Rectal smooth muscle tissue (tissue), 1 donor: ENCODE measurements around the gene TENM4.

Source experiments
- H3K27ac ChIP-seq: one replicate; pipeline ENCODE4 v1.7.0; 2013; ENCODE audit warnings: low read depth, low read length, inconsistent platforms
- H3K27me3 ChIP-seq: one replicate; pipeline ENCODE4 v1.7.0; 2013; ENCODE audit warnings: low read length; ENCODE audit not compliant: control insufficient read depth, insufficient read depth
- H3K36me3 ChIP-seq: one replicate; pipeline ENCODE4 v1.7.0; 2013; ENCODE audit warnings: low read length; ENCODE audit not compliant: control insufficient read depth, insufficient read depth
- H3K4me1 ChIP-seq: one replicate; pipeline ENCODE4 v1.7.0; 2013; ENCODE audit warnings: low read length; ENCODE audit not compliant: control insufficient read depth, insufficient read depth
- H3K4me3 ChIP-seq: one replicate; pipeline ENCODE4 v1.7.0; 2013; ENCODE audit warnings: low read length
- H3K9ac ChIP-seq: one replicate; pipeline ENCODE4 v1.7.0; 2013; ENCODE audit warnings: low read length

Gene TENM4

DNA sequence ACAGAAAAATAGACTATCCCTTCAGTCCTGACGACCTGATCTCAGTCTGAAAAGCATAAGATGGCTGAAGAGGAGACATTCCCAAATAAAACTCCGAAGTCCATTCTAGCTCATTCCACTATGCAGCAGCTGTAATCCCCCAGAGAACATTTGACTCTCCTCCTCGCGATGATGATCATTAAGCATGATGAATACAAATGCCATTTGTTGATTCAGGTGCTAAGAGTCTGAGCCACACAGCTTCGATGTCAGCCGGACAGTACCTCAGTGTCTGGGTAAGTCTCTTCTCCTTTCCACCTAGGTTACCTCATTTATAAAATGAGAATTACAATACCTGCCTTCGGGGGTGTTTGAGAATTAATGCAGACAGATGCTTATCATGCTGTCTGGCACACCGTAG is 94.8 kb downstream of the TENM4 start:
- H3K36me3 ChIP-seq: no peaks in the 10 kb centered on the region
- no peak overlapping the region for H3K9ac ChIP-seq
- no peak overlapping the region for H3K4me3 ChIP-seq
- no peaks in the 10 kb centered on the region for H3K27me3 ChIP-seq
- H3K27ac ChIP-seq: no peak overlapping the region
- H3K4me1 ChIP-seq: no peaks in the 10 kb centered on the region

DNA sequence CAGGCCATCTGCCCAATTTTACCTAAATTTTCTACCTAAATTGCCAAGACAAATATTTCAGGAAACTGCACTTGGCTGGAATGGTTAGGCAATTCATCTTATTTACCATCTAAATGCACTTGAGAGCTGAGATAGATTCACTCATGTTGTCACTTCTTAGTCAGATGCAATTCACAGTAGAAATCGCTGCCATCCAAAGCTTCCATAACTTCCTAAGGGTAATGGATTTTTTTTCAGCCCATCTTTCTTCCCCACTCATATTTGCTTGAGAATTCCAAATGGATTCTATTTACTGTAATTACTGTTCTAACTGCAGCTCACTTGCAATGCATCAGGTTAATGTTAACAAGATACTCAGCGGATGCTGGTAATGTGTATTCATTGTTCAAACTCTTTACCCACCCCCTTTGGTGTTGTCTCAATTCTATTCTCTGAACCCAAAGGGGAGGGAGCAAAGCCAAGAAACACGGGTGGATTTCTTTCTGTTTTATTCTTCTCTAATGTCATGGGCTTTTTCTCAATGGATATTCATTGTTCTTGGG is 96.0 kb downstream of the TENM4 start:
- no peaks in the 10 kb centered on the region for H3K36me3 ChIP-seq

DNA sequence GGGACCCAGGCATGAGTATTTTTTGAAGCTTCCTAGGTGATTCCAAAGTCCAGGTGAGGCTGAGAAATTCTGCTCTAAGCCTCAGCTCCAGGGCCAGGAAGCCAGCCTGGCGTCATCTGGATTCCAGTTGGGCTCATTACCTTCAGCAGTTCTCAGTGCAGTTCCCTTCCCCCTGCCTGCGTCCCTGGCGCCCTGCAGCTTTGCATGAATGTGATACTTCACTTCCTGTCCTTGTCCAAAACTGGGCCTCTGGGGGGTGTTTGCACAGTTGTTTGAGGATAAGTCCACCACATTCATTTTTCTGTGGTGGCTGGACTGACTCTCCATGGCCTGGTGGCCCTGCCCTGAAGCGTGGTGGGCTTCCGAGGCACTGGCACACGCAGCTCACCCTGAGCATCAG is 98.1 kb downstream of the TENM4 start:
- Histone ChIP-seq H3K36me3 (no peaks in the 10 kb centered on the region), H3K27me3 (no peaks in the 10 kb centered on the region), H3K4me1 (no peaks in the 10 kb centered on the region), H3K9ac (no peak overlapping the region), H3K4me3 (no peak overlapping the region), H3K27ac (no peak overlapping the region)

More for the DNA sequence above, 96.0 kb downstream of the TENM4 start:
- no peak overlapping the region for H3K9ac ChIP-seq
- no peak overlapping the region for H3K27ac ChIP-seq
- H3K4me3 ChIP-seq: no peak overlapping the region
- H3K4me1 ChIP-seq: no peaks in the 10 kb centered on the region
- no peaks in the 10 kb centered on the region for H3K27me3 ChIP-seq

DNA sequence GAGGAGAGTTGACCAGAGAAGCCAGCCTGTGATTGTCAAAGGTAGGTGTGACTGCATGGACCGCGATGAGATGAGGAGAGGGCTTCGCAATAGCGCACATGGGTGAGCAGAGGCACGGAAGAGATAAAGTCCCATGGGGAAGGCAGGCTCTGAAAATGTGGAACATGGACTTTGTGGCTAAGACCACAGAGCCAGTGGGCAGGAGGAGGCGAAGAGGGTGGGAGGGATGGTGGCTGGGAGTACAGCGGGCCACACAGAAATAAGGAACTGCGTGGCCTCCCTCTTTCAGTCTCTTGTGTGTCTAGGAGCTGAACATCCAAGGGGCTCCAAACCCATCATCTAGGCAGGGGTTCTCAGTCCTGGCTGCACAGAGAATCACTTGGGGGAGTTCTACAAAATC is 98.6 kb downstream of the TENM4 start:
- Histone ChIP-seq H3K4me1 (no peaks in the 10 kb centered on the region), H3K4me3 (no peak overlapping the region), H3K36me3 (no peaks in the 10 kb centered on the region), H3K27me3 (no peaks in the 10 kb centered on the region), H3K9ac (no peak overlapping the region), H3K27ac (no peak overlapping the region)

DNA sequence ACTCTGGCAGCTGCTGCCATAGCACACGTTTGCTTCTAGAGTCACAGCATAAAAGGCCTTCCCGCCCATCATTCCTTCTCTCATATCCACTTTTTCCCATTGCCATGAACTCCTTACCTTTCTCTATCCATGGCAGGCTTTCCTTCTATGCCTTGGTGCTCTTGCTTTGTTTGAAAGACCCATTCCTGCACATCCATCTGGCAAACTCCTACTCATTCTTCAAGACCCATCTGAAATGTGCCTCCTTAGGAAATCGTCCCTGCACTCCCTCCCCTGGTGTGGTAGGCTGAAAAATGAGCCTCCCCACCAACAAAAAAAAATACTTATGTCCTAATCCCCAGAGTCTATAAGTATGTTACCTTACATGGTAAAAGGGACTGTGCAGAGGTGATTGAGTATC is 100.3 kb downstream of the TENM4 start:
- H3K36me3 ChIP-seq: no peaks in the 10 kb centered on the region
- H3K4me1 ChIP-seq: no peaks in the 10 kb centered on the region
- no peaks in the 10 kb centered on the region for H3K27me3 ChIP-seq
- no peak overlapping the region for H3K4me3 ChIP-seq
- no peak overlapping the region for H3K9ac ChIP-seq
- no peak overlapping the region for H3K27ac ChIP-seq

DNA sequence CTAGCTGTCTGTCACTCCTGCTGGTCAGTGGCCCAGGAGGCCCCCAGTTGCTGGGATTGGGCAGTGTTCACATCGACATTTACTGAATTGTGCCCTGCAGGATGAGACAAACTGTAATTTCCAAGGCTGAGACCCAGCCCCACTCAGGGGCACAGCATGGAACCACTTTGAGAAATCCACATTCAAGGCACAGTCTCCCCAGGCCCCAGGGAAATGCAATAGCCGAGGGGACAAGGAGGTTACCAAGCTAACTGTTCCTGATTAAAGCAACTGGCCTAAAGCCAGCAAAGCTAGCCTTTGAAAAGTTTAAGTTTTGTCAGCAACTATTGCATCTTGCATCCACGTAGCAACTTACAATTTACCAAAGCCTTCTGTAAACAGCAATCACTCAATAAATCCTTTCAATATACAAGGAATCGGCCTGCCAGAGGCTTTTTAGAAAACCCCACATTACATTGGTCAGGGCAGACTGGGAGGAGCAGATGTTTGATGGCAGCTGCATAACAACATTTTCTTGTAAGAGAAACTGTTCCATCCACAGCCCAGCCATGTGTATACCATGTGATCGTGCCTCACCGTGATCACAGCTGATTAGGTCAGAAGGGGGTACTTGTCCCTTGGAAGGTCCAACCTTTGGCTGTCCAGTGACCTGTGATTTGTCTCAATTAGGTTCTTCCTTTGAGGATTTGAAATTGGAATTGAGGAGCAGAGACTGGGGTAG is 103.9 kb downstream of the TENM4 start:
- Histone ChIP-seq H3K27ac (no peak overlapping the region), H3K27me3 (no peaks in the 10 kb centered on the region), H3K4me1 (no peaks in the 10 kb centered on the region), H3K4me3 (no peak overlapping the region), H3K36me3 (no peaks in the 10 kb centered on the region), H3K9ac (no peak overlapping the region)

DNA sequence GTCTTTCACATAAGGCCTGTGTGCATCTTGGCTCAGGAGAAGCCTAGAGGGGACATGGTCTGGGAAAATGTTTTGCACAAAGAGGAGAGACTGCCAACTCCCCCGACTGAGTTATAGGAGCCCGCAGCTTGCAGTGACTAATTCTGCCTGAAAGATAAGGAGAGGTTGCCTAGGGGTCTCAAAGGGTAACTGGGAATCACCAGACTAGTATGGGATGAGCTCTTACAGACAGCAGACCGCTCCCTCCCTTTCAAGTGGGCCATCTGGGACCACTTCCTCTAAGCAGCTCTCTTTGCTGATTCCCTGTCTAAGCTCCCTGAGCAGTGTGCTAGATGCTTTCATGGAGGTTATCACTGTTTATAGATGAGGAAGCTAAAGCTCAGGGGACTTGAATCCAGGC is 105.1 kb downstream of the TENM4 start:
- no peaks in the 10 kb centered on the region for H3K36me3 ChIP-seq
- no peak overlapping the region for H3K4me3 ChIP-seq
- H3K9ac ChIP-seq: no peak overlapping the region
- H3K27me3 ChIP-seq: no peaks in the 10 kb centered on the region
- H3K27ac ChIP-seq: no peak overlapping the region
- H3K4me1 ChIP-seq: no peaks in the 10 kb centered on the region

DNA sequence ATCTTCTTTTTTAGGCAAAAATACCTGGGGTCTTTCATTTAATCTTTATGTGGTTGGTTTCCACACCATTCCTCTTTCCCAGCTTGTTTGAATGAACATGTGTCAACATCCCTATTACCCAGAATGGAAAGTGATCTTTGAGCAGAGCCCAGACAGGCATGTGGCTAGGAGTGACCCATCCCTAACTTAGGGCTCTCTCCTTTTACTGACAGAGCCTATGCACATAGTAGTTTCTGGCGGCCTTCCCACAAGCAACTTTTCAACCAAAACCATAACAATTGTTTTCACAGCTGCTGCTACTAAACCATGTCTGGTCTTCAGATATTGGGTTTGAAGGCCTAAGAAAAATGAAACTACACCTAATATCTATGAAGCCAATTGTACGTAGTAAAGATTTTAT is 107.5 kb downstream of the TENM4 start:
- Histone ChIP-seq H3K36me3 (no peaks in the 10 kb centered on the region), H3K4me3 (no peak overlapping the region), H3K9ac (no peak overlapping the region), H3K4me1 (no peaks in the 10 kb centered on the region), H3K27me3 (no peaks in the 10 kb centered on the region), H3K27ac (no peak overlapping the region)

DNA sequence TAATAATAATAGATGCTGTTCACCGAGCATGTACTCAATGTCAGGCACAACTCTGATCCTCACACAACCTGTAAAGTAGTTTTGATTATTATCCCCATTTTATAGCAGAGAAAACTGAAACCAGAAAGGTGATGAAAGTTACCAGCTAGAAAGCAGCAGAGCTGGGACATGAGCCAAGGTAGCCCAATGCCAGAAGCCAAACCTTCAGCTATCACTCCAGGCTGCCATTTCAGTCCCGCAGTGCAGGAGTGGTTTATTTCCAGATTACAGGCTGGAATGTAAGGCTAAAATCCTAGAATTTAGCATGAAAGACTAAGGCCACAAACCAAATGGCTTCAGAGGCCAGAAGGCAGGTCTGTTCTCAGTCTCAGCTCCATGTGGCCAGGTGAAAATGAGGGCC is 108.8 kb downstream of the TENM4 start:
- Histone ChIP-seq H3K27me3 (no peaks in the 10 kb centered on the region), H3K27ac (no peak overlapping the region), H3K36me3 (no peaks in the 10 kb centered on the region), H3K9ac (no peak overlapping the region), H3K4me3 (no peak overlapping the region), H3K4me1 (no peaks in the 10 kb centered on the region)

DNA sequence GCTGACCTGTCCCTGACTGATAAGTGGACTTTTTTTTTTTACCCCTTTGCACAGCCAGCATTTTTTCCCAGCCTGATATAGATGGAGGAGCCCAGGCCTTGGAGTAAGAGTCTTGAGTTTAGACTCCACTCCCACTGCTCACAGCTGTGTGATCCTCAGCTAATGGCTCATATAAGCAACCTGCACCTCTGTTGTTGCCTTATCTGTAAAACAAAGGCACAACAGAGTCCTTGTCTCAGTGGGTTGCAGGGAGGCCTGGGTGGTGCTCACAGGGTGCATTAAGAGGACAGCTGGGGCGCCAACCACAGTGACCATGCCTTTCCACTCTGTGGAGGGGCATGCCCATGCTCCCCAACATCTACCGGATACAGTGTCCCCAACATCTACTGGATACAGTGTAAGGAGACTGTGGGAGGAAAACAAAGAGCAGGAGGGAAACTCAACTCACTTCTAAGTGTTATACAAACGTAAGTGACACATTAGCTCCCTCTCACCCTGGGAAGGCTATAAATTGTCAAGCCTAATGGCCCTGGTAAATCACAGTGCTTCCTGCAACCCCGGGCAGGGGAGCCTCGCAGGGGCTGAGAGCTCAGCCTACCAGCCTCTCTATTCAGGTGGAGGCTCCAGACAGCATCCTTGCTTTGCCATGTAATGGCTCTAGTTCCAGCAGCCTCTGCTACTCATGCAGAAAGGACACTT is 109.5 kb downstream of the TENM4 start:
- no peaks in the 10 kb centered on the region for H3K36me3 ChIP-seq
- H3K27ac ChIP-seq: no peak overlapping the region
- no peaks in the 10 kb centered on the region for H3K27me3 ChIP-seq
- H3K9ac ChIP-seq: no peak overlapping the region
- H3K4me1 ChIP-seq: no peaks in the 10 kb centered on the region
- no peak overlapping the region for H3K4me3 ChIP-seq

DNA sequence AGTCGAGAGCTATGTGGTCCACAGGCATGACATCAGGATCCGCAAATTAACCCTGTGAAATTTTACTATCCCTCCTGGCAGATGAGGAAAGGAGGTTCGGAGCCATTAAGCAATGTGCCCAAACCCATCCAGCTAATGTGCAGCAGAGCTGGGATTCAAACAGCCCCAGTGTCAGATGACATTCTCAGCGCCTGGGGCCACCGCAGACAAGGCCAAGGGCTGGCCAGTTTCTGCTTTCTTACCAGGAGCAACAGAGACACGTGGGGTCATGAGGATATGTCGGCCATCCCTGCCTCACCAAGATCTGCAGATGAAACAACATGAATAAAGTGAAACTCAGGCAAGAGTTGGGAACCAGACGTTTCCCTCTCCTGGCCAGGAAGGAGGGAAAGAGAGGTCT is 110.2 kb downstream of the TENM4 start:
- Histone ChIP-seq H3K4me3 (no peak overlapping the region), H3K27me3 (no peaks in the 10 kb centered on the region), H3K4me1 (no peaks in the 10 kb centered on the region), H3K36me3 (no peaks in the 10 kb centered on the region), H3K27ac (no peak overlapping the region), H3K9ac (no peak overlapping the region)

DNA sequence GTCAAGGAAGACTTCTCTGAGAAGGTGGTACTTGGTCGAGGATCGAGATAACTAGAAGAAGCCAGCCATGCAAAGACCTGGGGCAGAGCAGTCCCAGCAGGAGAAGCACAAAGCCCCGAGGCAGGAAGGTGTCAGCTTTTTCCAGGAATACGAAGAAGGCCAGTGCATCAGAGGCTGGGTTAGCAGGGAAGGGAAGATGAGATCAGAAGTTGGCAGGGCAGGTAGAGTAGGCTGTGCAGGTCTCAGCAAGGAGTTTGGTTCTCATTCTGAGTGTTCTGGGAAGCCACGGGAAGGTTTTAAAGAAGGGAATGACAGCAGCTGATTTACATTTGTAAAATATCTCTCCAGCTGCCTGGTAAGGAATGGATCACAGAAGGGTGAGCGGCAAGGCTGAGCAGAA is 111.3 kb downstream of the TENM4 start:
- H3K27me3 ChIP-seq: no peaks in the 10 kb centered on the region
- H3K27ac ChIP-seq: no peak overlapping the region
- H3K4me3 ChIP-seq: no peak overlapping the region
- H3K4me1 ChIP-seq: no peaks in the 10 kb centered on the region
- H3K36me3 ChIP-seq: no peaks in the 10 kb centered on the region
- H3K9ac ChIP-seq: no peak overlapping the region

DNA sequence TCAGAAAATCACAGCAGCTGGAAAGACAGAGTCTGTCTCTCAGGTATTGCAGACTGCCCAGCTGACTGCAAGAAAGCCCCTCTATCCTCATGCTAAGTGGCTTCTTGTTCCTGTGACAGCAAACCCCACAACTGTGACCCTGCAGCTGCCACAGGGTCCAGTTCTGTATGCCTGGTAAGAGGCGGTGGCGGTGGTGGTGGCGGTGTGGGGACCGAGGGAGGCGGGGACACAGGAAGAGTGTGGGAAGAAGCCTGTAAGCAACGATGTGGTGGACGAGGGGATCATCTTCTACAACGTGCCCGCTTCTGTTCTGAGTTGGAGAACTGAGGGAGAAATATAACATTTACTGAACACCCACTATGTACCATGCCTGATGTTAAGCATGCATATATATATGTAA is 112.4 kb downstream of the TENM4 start:
- no peak overlapping the region for H3K4me3 ChIP-seq
- H3K27ac ChIP-seq: no peak overlapping the region
- no peaks in the 10 kb centered on the region for H3K4me1 ChIP-seq
- no peaks in the 10 kb centered on the region for H3K27me3 ChIP-seq
- H3K36me3 ChIP-seq: no peaks in the 10 kb centered on the region
- no peak overlapping the region for H3K9ac ChIP-seq
